SK-N-SH treated with all-trans-retinoic acid at 6 μM for 48 hours (cell line): ENCODE measurements around the gene RNF2.

Source experiments
- BACH2 ChIP-seq: fragments of 250-450 bp; sonication (Bioruptor Pico); IDR thresholded peaks from 2 replicates; pipeline ENCODE4 v1.9.0; 2021; ENCODE audit warnings: mild to moderate bottlenecking, borderline replicate concordance
- ISL1 ChIP-seq: fragments of 250-450 bp; sonication (Bioruptor Pico); IDR thresholded peaks from 2 replicates; pipeline ENCODE4 v2.1.2; 2022; ENCODE audit warnings: mild to moderate bottlenecking, moderate library complexity
- TCF4 ChIP-seq: fragments of 250-450 bp; sonication (Bioruptor Pico); IDR thresholded peaks from 2 replicates; pipeline ENCODE4 v1.8.0; 2021; ENCODE audit warnings: mild to moderate bottlenecking, moderate library complexity, borderline replicate concordance
- TOX ChIP-seq: fragments of 250-450 bp; sonication (Bioruptor Pico); IDR thresholded peaks from 2 replicates; pipeline ENCODE4 v1.8.0; 2021; ENCODE audit warnings: mild to moderate bottlenecking, moderate library complexity, borderline replicate concordance
- ZNF565 ChIP-seq: fragments of 450-650 bp; formaldehyde crosslinking; conservative IDR thresholded peaks from 2 replicates; pipeline ENCODE4 v1.5.0; 2020; ENCODE audit warnings: low read depth, mild to moderate bottlenecking, moderate library complexity

DNA sequence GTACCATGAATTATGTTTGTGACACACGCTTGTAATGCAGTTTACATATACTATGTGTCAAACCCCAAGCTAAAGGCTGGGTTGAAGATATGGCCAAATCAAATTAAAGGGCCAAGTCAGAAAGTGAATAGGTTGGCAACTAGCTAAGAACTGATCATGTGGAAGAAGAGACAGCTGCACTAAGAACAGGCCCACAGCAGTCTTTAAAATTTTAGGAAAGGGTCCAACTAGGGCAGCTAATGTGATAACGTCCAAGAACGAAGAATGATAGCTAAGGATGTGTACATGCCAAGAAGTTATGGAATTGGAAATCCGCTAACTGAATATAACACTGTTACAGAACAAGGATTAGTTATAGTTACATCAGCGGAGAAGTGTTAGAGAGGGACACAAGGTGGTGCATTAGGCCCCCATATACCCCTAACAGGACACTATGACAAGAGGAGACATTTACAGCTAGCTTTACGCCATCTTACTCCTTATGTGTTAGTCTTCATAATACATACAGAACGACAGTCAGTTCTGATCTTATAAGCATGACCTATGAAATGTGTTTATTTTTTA lies 6.5 kb upstream of the RNF2 start:
- no peak for TF ChIP-seq BACH2 (CRISPR knock-in tag)
- TF ChIP-seq TOX (CRISPR knock-in tag): no peak
- TF ChIP-seq ZNF565: no peak
- no peak for TF ChIP-seq ISL1 (CRISPR knock-in tag)
- no peak for TF ChIP-seq TCF4
